CD4-positive, alpha-beta memory T cell (primary cell): ENCODE results near the gene IL22. TPM values are rescaled to one million over a fixed set of nuclear protein-coding genes. Genes with fewer than 3 reads are reported as not detected.

Source experiments
- CTCF ChIA-PET: fragments of 350-600 bp; sonication (Branson Sonifier 250); formaldehyde crosslinking; loops from one replicate; lab custom pipeline; 2021; ENCODE audit warnings: inconsistent platforms; ENCODE audit not compliant: partially characterized antibody; lab: Charles Lee
- POLR2A ChIA-PET: fragments of 350-600 bp; sonication (Branson Sonifier 250); formaldehyde crosslinking; loops from one replicate; lab custom pipeline; 2021; ENCODE audit not compliant: partially characterized antibody; lab: Charles Lee
- DNase-seq, 5 donors: peaks; one replicate each; pipeline versions ENCODE4 v3.0.0 to v3.0.0-alpha.2; 2020 to 2022; ENCODE audit warnings: mixed read lengths in 1 of 5
- H3K27ac ChIP-seq: one replicate; pipeline ENCODE4 v1.7.0; 2013; ENCODE audit warnings: low read depth, low read length
- H3K27me3 ChIP-seq: 2 replicates; pipeline ENCODE4 v1.7.0; 2013; ENCODE audit warnings: mild to moderate bottlenecking, low read length, moderate library complexity; ENCODE audit not compliant: insufficient read depth
- H3K36me3 ChIP-seq: 2 replicates; pipeline ENCODE4 v1.7.0; 2013; ENCODE audit warnings: mild to moderate bottlenecking, low read length, moderate library complexity; ENCODE audit not compliant: insufficient read depth
- H3K4me1 ChIP-seq: 2 replicates; pipeline ENCODE4 v1.7.0; 2013; ENCODE audit warnings: mild to moderate bottlenecking, low read length, moderate library complexity; ENCODE audit not compliant: insufficient read depth
- H3K4me3 ChIP-seq, 2 donors: one replicate each; pipeline ENCODE4 v1.7.0; 2013; ENCODE audit warnings: low read length in 2 of 2, mild to moderate bottlenecking in 1 of 2
- H3K9me3 ChIP-seq, 2 donors: one replicate each; pipeline ENCODE4 v1.7.0; 2013; ENCODE audit warnings: low read length in 2 of 2, control low read depth in 1 of 2; ENCODE audit not compliant: control insufficient read depth in 1 of 2
- H3K27ac Mint-ChIP-seq, 7 donors: one replicate each; pipeline ENCODE4 v1.8.0; 2020 to 2021; ENCODE audit warnings: mixed read lengths in 7 of 7, mild to moderate bottlenecking in 6 of 7, inconsistent platforms in 3 of 7, moderate library complexity in 3 of 7
- H3K27me3 Mint-ChIP-seq, 2 donors: one replicate each; pipeline ENCODE4 v1.8.0; 2020 to 2021; ENCODE audit warnings: mixed read lengths in 2 of 2
- H3K36me3 Mint-ChIP-seq, 2 donors: one replicate each; pipeline ENCODE4 v1.8.0; 2020 to 2021; ENCODE audit warnings: mixed read lengths in 2 of 2, inconsistent platforms in 1 of 2, mild to moderate bottlenecking in 1 of 2
- H3K4me1 Mint-ChIP-seq, 4 donors: one replicate each; pipeline ENCODE4 v1.8.0; 2020 to 2021; ENCODE audit warnings: mixed read lengths in 4 of 4, mild to moderate bottlenecking in 1 of 4
- H3K4me3 Mint-ChIP-seq, 8 donors: one replicate each; pipeline ENCODE4 v1.8.0; 2020 to 2021; ENCODE audit warnings: mixed read lengths in 8 of 8, mild to moderate bottlenecking in 7 of 8, moderate library complexity in 6 of 8, inconsistent platforms in 3 of 8
- H3K9me3 Mint-ChIP-seq, 8 donors: one replicate each; pipeline ENCODE4 v1.8.0; 2020 to 2021; ENCODE audit warnings: mixed read lengths in 8 of 8, mild to moderate bottlenecking in 5 of 8, inconsistent platforms in 3 of 8, moderate library complexity in 1 of 8
- intact Hi-C: fragments of 100-400 bp; cut with micrococcal nuclease; formaldehyde crosslinking; loops from one replicate; pipeline ENCODE4 v1.15.1; 2023
- polyA plus RNA-seq, 2 donors: library from polyadenylated mRNA; unstranded; fragments of 300-500 nt; fragmentation: Illumina TruSeq; gene quantifications; one replicate each; pipeline ENCODE4 v1.2.3, GENCODE V29; 2021
- total RNA-seq, 2 experiments: library from RNA; stranded (reverse); gene quantifications; one replicate each; pipeline ENCODE4 v1.2.3, GENCODE V29; 2021

Gene IL22
- total and polyA plus RNA-seq, 4 experiments from 2014 or later = 0.67 TPM; not detected in 3

DNA sequence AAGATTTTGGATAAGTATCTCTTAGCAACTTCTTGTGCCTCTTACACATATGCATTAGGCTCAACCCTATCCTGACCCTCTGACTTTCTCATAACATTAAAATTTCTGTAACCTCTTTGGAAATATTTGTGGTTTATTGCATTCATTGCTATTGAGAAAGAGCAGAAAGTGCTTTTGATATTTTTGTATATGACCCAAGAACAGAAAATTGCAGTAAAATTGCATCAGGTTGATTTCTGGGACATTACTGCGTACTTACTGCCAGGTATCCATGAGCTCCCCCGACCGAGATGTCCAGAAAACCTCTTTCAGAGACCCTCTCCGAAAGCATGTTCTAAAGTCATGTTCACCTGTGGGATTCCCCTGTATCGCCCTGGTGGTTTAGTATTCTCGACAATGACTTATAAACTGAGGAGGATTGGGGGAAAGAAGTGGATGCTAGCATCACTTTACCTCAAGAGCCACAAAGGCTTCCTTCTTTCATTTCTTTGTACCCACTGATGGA lies 14.5 kb upstream of the IL22 start:
- Histone ChIP-seq H3K9me3 (no peaks in the 10 kb centered on the region), H3K4me1 (no peaks in the 10 kb centered on the region), H3K36me3 (no peaks in the 10 kb centered on the region), H3K4me3 (no peak overlapping the region), H3K27me3 (no peaks in the 10 kb centered on the region), H3K27ac (no peak overlapping the region)
- ChIA-PET CTCF (no interaction called here), POLR2A (no interaction called here)
- H3K27me3 Mint-ChIP-seq = peaks cover 4 to 8% of the 10 kb centered on the region in 2 donors
- peaks cover 0 to 7% (median 2%) of the 10 kb centered on the region in 4 donors for H3K4me1 Mint-ChIP-seq
- H3K27ac Mint-ChIP-seq = no peak overlapping the region
- H3K9me3 Mint-ChIP-seq = no peaks in the 10 kb centered on the region
- intact Hi-C loops = no loop called here
- DNase-seq = no peak
- H3K4me3 Mint-ChIP-seq = peak overlapping the region in 1 of 8 donors; percentile 18
- H3K36me3 Mint-ChIP-seq = no peaks in the 10 kb centered on the region

DNA sequence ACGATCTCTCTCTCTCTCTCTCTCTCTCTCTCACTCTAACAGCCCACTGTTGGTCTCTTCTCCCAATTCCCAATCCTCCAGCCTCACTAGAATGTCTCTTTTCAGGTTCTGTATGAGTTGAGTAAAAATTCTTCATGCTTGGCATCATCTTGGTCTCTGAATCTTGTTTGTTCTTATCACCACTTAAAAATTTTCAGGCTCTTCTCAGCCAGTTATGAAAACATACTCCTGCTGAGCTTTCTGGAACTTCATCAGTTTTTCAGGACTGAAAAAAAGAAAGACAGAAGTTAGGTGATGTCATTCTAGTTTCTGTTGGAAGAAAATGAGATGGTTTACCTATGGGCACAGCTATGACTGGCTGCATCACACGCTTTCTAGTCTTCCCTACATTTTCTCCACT lies 11.5 kb upstream of the IL22 start:
- no peak for DNase-seq
- peaks cover 0 to 7% (median 6%) of the 10 kb centered on the region in 4 donors for H3K4me1 Mint-ChIP-seq
- no peaks in the 10 kb centered on the region for H3K9me3 Mint-ChIP-seq
- no peaks in the 10 kb centered on the region for H3K36me3 Mint-ChIP-seq
- H3K27me3 ChIP-seq = no peaks in the 10 kb centered on the region
- no peak overlapping the region for H3K27ac ChIP-seq
- no peak overlapping the region for H3K27ac Mint-ChIP-seq
- no peak overlapping the region for H3K4me3 Mint-ChIP-seq
- ChIA-PET POLR2A (no interaction called here), CTCF (interaction anchor here (1.3 kb wide), 1 partner anchor 19 kb away, joined by 4 read pairs; no protein-coding TSS in a partner anchor)
- no peaks in the 10 kb centered on the region for H3K9me3 ChIP-seq
- intact Hi-C loops = no loop called here
- H3K4me1 ChIP-seq = no peaks in the 10 kb centered on the region
- H3K4me3 ChIP-seq = no peak overlapping the region
- H3K36me3 ChIP-seq = no peaks in the 10 kb centered on the region
- peaks cover 4 to 8% of the 10 kb centered on the region in 2 donors for H3K27me3 Mint-ChIP-seq

- ChIA-PET POLR2A (no interaction called here), CTCF (no interaction called here)
- Mint-ChIP-seq H3K4me3 (no peak overlapping the region), H3K27me3 (peaks cover 7 to 8% of the 10 kb centered on the region in 2 donors), H3K4me1 (peaks cover 5 to 12% (median 9%) of the 10 kb centered on the region in 4 donors), H3K9me3 (no peaks in the 10 kb centered on the region), H3K36me3 (no peaks in the 10 kb centered on the region), H3K27ac (no peak overlapping the region)
- Histone ChIP-seq H3K27ac (no peak overlapping the region), H3K36me3 (no peaks in the 10 kb centered on the region), H3K4me1 (no peaks in the 10 kb centered on the region), H3K4me3 (no peak overlapping the region), H3K9me3 (no peaks in the 10 kb centered on the region), H3K27me3 (no peaks in the 10 kb centered on the region)
- DNase-seq = no peak
- intact Hi-C loops = no loop called here
These were observed 10.9 kb upstream of the IL22 start for GRCh38 chr12:68264158-68264855.

DNA sequence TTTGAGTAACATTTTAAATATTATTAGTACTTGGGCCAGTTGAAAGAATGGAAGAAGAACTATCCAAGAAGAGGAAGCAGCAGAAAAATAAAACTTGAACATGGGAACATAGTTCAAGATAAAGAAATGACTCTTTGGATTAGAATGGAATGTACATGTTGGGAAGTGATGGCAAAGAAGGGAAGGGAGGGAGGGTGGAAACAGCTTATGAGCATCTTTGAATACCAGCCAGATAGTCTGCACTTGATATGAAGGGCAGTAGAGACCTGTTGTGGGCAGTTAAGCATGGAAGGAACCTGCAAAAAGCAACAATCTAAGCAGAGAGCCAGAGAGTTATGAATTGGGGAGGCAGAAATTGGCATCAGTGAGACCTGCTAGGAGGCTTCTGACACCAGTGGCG lies 10.0 kb upstream of the IL22 start:
- Mint-ChIP-seq H3K4me3 (no peak overlapping the region), H3K9me3 (no peaks in the 10 kb centered on the region), H3K4me1 (peaks cover 6 to 12% (median 9%) of the 10 kb centered on the region in 4 donors), H3K27me3 (peaks cover 7 to 8% of the 10 kb centered on the region in 2 donors), H3K36me3 (no peaks in the 10 kb centered on the region), H3K27ac (peak overlapping the region in 1 of 7 donors; percentile 6)
- CTCF ChIA-PET = no interaction called here
- Histone ChIP-seq H3K27me3 (no peaks in the 10 kb centered on the region), H3K9me3 (no peaks in the 10 kb centered on the region), H3K4me1 (no peaks in the 10 kb centered on the region), H3K27ac (no peak overlapping the region), H3K36me3 (no peaks in the 10 kb centered on the region), H3K4me3 (no peak overlapping the region)
- intact Hi-C loops = no loop called here
- POLR2A ChIA-PET = no interaction called here
- no peak for DNase-seq

DNA sequence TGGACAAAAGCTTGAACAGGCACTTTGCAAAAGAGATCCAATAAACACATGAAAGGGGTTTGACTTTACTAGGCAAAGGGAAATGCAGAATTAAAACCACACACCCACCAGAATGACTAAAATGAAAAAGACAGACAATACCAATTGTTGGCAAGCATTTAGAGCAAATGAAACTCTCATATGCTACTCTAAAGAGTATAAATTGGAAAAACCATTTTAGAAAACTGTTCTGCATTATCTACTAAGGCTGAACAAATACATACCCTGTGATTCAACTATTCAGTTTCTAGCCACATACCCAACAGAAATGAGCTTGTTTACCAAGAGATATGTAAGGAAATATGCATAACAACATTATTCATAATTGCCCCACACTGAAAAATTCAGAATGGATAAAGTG lies 8.5 kb upstream of the IL22 start:
- Histone ChIP-seq H3K4me1 (no peaks in the 10 kb centered on the region), H3K27me3 (no peaks in the 10 kb centered on the region), H3K4me3 (no peak overlapping the region), H3K9me3 (no peaks in the 10 kb centered on the region), H3K27ac (no peak overlapping the region), H3K36me3 (no peaks in the 10 kb centered on the region)
- no peaks in the 10 kb centered on the region for H3K9me3 Mint-ChIP-seq
- ChIA-PET CTCF (interaction anchor here (1.3 kb wide), 1 partner anchor 39 kb away, joined by 4 read pairs; no protein-coding TSS in a partner anchor), POLR2A (no interaction called here)
- no peaks in the 10 kb centered on the region for H3K36me3 Mint-ChIP-seq
- no peak overlapping the region for H3K4me3 Mint-ChIP-seq
- H3K27ac Mint-ChIP-seq = no peak overlapping the region
- DNase-seq = no peak
- intact Hi-C loops = no loop called here
- peaks cover 7 to 8% of the 10 kb centered on the region in 2 donors for H3K27me3 Mint-ChIP-seq
- H3K4me1 Mint-ChIP-seq = peaks cover 6 to 9% (median 7%) of the 10 kb centered on the region in 4 donors

DNA sequence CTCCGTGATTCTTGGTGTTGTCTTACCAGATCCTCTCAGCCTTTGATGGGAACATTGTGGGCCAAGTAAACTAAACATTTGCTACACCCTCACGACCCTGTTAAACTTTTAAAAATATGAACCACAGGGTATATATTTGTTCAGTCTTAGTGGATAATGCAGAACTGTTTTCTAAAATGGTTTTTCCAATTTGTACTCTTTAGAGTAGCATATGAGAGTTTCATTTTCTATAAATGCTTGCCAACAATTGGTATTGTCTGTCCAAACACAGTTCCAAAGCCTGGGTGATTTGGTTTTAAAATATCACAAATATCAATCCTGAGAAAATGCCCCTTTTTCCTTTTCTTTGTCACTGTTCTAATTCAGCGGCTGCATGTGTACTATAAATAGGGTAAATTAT lies 6.7 kb upstream of the IL22 start:
- intact Hi-C loops = no loop called here
- no peak overlapping the region for H3K4me3 Mint-ChIP-seq

GRCh38 chr12:68259318-68259940 lies 6.0 kb upstream of the IL22 start:
- ChIA-PET POLR2A (no interaction called here), CTCF (interaction anchor here (1.1 kb wide), 1 partner anchor 19 kb away, joined by 3 read pairs; no protein-coding TSS in a partner anchor)
- Mint-ChIP-seq H3K9me3 (no peaks in the 10 kb centered on the region), H3K27ac (peak overlapping the region in 1 of 7 donors; percentile 7), H3K4me1 (peaks cover 6 to 9% (median 7%) of the 10 kb centered on the region in 4 donors), H3K4me3 (no peak overlapping the region), H3K27me3 (peaks cover 4 to 5% of the 10 kb centered on the region in 2 donors), H3K36me3 (no peaks in the 10 kb centered on the region)
- H3K4me1 ChIP-seq = no peaks in the 10 kb centered on the region
- no peak overlapping the region for H3K4me3 ChIP-seq
- no peaks in the 10 kb centered on the region for H3K36me3 ChIP-seq
- DNase-seq = no peak
- no peak overlapping the region for H3K27ac ChIP-seq
- intact Hi-C loops = no loop called here
- H3K9me3 ChIP-seq = no peaks in the 10 kb centered on the region
- H3K27me3 ChIP-seq = no peaks in the 10 kb centered on the region

More for the DNA sequence above, 6.7 kb upstream of the IL22 start:
- Mint-ChIP-seq H3K27me3 (peaks cover 5 to 7% of the 10 kb centered on the region in 2 donors), H3K4me1 (peaks cover 6 to 9% (median 7%) of the 10 kb centered on the region in 4 donors), H3K9me3 (no peaks in the 10 kb centered on the region), H3K36me3 (no peaks in the 10 kb centered on the region), H3K27ac (peak overlapping the region in 1 of 7 donors; percentile 25)
- H3K4me1 ChIP-seq = no peaks in the 10 kb centered on the region
- no peak overlapping the region for H3K4me3 ChIP-seq
- H3K9me3 ChIP-seq = no peaks in the 10 kb centered on the region
- H3K27me3 ChIP-seq = no peaks in the 10 kb centered on the region
- no peak for DNase-seq
- H3K36me3 ChIP-seq = no peaks in the 10 kb centered on the region
- POLR2A ChIA-PET = no interaction called here
- CTCF ChIA-PET = interaction anchor here (1.1 kb wide), 1 partner anchor 18 kb away, joined by 3 read pairs; no protein-coding TSS in a partner anchor
- no peak overlapping the region for H3K27ac ChIP-seq
